T follicular helper cell (primary cell): ENCODE measurements around the gene UQCR10.

Source experiments
- DNase-seq: peaks from one replicate; pipeline ENCODE4 v3.0.0-alpha.2; 2020; ENCODE audit warnings: low read depth
- total RNA-seq, 2 experiments: gene quantifications; one replicate each; lab custom pipeline; 2026; lab: John Stamatoyannopoulos, UW

UQCR10 gene
- 39.2 to 44.8 reads per million in 2 experiments for total RNA-seq

GRCh38 chr22:29767171-29768051, at the start of gene UQCR10:
Gene UQCR10, plus strand, starts transcription at chr22:29767369. Its CDS starts 30 bp downstream, at chr22:29767399.
- DNase-seq: peak; percentile 86

- no peak for DNase-seq
These were observed 49.4 kb upstream of the UQCR10 start for GRCh38 chr22:29717789-29718188.

GRCh38 chr22:29718949-29719898, 47.9 kb upstream of the UQCR10 start:
- no peak for DNase-seq

- DNase-seq: no peak
These were observed 47.1 kb upstream of the UQCR10 start, which contains the start of gene CABP7 for GRCh38 chr22:29719899-29720645. Gene CABP7, plus strand, starts transcription at chr22:29720003. Its CDS starts 422 bp downstream, at chr22:29720425.

- no peak for DNase-seq
These were observed 46.3 kb upstream of the UQCR10 start for GRCh38 chr22:29720811-29721323.

GRCh38 chr22:29722151-29722550, 45.0 kb upstream of the UQCR10 start:
- no peak for DNase-seq

GRCh38 chr22:29722587-29722986, 44.6 kb upstream of the UQCR10 start:
- DNase-seq: no peak

- DNase-seq: no peak
These were observed 43.4 kb upstream of the UQCR10 start for GRCh38 chr22:29723766-29724165.

- no peak for DNase-seq
These were observed 42.3 kb upstream of the UQCR10 start for GRCh38 chr22:29724843-29725242.

- DNase-seq: no peak
These were observed 41.1 kb upstream of the UQCR10 start for GRCh38 chr22:29726106-29726505.

GRCh38 chr22:29726512-29727130, 40.5 kb upstream of the UQCR10 start:
- no peak for DNase-seq

GRCh38 chr22:29727131-29727523, 40.0 kb upstream of the UQCR10 start:
- DNase-seq: no peak

- no peak for DNase-seq
These were observed 38.0 kb upstream of the UQCR10 start for GRCh38 chr22:29729161-29729560.

GRCh38 chr22:29731058-29731850, 35.9 kb upstream of the UQCR10 start:
- no peak for DNase-seq

GRCh38 chr22:29732883-29733282, 34.3 kb upstream of the UQCR10 start:
- DNase-seq: no peak

GRCh38 chr22:29733362-29734201, 33.6 kb upstream of the UQCR10 start:
- no peak for DNase-seq

- DNase-seq: no peak
These were observed 32.8 kb upstream of the UQCR10 start for GRCh38 chr22:29734406-29734805.

- DNase-seq: no peak
These were observed 32.3 kb upstream of the UQCR10 start for GRCh38 chr22:29734838-29735237.

- DNase-seq: no peak
These were observed 31.8 kb upstream of the UQCR10 start for GRCh38 chr22:29735416-29735815.
